OCI-LY3 (cell line): Measurements from ENCODE around the gene DDX20.

Source experiments
- H2AFZ ChIP-seq: fragments of 200-600, 300-600 bp; shearing (Covaris generic); 2 replicates; pipeline ENCODE4 v1.6.0; 2014; ENCODE audit warnings: antibody characterized with exemption, low read depth, low read length
- H3K27ac ChIP-seq: fragments of 200-600, 300-600 bp; sonication (generic); 2 replicates; pipeline ENCODE4 v1.5.1; 2014; ENCODE audit warnings: mild to moderate bottlenecking, low read length, moderate library complexity, mixed read lengths
- H3K27me3 ChIP-seq: fragments of 200-600, 300-600 bp; sonication (generic); 2 replicates; pipeline ENCODE4 v1.6.1; 2014; ENCODE audit warnings: low read depth, low read length, mixed read lengths
- H3K36me3 ChIP-seq: fragments of 200-600, 300-600 bp; sonication (generic); replicated peaks from 2 replicates; pipeline ENCODE3; 2014; ENCODE audit warnings: low read depth, low read length, mixed read lengths
- H3K4me1 ChIP-seq: fragments of 300-600, 200-600 bp; sonication (generic); 2 replicates; pipeline ENCODE4 v1.6.1; 2014; ENCODE audit warnings: low read length, mixed read lengths
- H3K4me2 ChIP-seq: fragments of 200-600, 300-600 bp; sonication (generic); 2 replicates; pipeline ENCODE4 v1.6.1; 2014; ENCODE audit warnings: low read length, mixed read lengths
- H3K4me3 ChIP-seq: fragments of 300-600, 200-600 bp; sonication (generic); 2 replicates; pipeline ENCODE4 v1.5.1; 2014; ENCODE audit warnings: antibody characterized with exemption, mild to moderate bottlenecking, low read length, moderate library complexity
- H3K79me2 ChIP-seq: fragments of 300-600, 200-600 bp; shearing (Covaris generic); 2 replicates; pipeline ENCODE4 v1.6.1; 2014; ENCODE audit warnings: mild to moderate bottlenecking, low read length, mixed read lengths
- H3K9ac ChIP-seq: fragments of 300-600, 200-600 bp; shearing (Covaris generic); 2 replicates; pipeline ENCODE4 v1.6.0; 2014; ENCODE audit warnings: mild to moderate bottlenecking, low read length, moderate library complexity
- H3K9me3 ChIP-seq: fragments of 200-600, 300-600 bp; shearing (Covaris generic); 2 replicates; pipeline ENCODE4 v1.6.1; 2014; ENCODE audit warnings: low read length, mixed read lengths; ENCODE audit not compliant: insufficient read depth
- H4K20me1 ChIP-seq: fragments of 200-600, 300-600 bp; sonication (generic); 2 replicates; pipeline ENCODE4 v1.6.1; 2016; ENCODE audit warnings: low read length, mixed read lengths; ENCODE audit not compliant: insufficient read depth
- CTCF ChIP-seq: fragments of 200-600, 300-600 bp; sonication (generic); IDR thresholded peaks from 2 replicates; pipeline ENCODE4 v1.5.1; 2014; ENCODE audit warnings: antibody characterized with exemption, low read length, low read depth
- EZH2phosphoT487 ChIP-seq: fragments of 200-600 bp; shearing (Covaris generic); IDR thresholded peaks from 2 replicates; pipeline ENCODE4 v1.6.1; 2018; ENCODE audit warnings: antibody characterized with exemption, mixed run types, low read depth

Gene DDX20

DNA sequence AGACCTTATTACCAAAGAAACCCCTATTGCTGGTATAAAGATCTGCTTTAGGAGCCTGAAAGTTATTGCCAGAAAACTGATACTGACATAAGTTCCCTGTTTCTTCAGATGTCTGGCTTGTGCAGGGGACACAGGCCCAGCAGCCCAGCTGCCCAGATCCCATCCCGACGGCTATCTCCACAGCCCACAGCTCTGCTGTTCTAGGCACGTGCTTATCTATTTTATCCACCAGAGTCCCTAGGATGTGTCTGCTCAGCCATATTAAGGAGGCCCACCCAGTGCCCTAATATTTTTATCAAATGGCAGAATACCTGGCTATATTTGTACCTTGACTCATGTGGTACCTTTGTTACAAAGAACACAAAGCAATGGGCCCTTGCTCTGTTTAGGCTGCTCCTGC, 58.9 kb downstream of the DDX20 start:
- Histone ChIP-seq H3K4me2 (no peak overlapping the region), H3K27ac (no peak overlapping the region), H3K9me3 (no peaks in the 10 kb centered on the region), H3K4me1 (no peaks in the 10 kb centered on the region), H4K20me1 (no peaks in the 10 kb centered on the region), H3K9ac (no peak overlapping the region), H3K4me3 (no peak overlapping the region), H3K27me3 (no peaks in the 10 kb centered on the region), H3K79me2 (no peaks in the 10 kb centered on the region), H2AFZ (no peak overlapping the region), H3K36me3 (no peaks in the 10 kb centered on the region)
- TF ChIP-seq EZH2phosphoT487 = no peak
- TF ChIP-seq CTCF = no peak
